SK-N-SH treated with all-trans-retinoic acid at 6 μM for 48 hours (cell line): ENCODE measurements around the gene NT5C3A.

Experiments used
- CSDC2 ChIP-seq: fragments of 250-450 bp; sonication (Bioruptor Pico); IDR thresholded peaks from 2 replicates; pipeline ENCODE4 v1.5.0; 2020; ENCODE audit warnings: mild to moderate bottlenecking, moderate library complexity
- ESRRG ChIP-seq: fragments of 250-450 bp; sonication (Bioruptor Pico); IDR thresholded peaks from 2 replicates; pipeline ENCODE4 v1.6.1; 2021; ENCODE audit warnings: mild to moderate bottlenecking
- RARB ChIP-seq: fragments of 250-450 bp; sonication (Bioruptor Pico); IDR thresholded peaks from 2 replicates; pipeline ENCODE4 v1.8.0; 2021; ENCODE audit warnings: mild to moderate bottlenecking, moderate library complexity
- ZC3H10 ChIP-seq: fragments of 250-450 bp; sonication (Bioruptor Pico); IDR thresholded peaks from 2 replicates; pipeline ENCODE4 v1.5.1; 2021; ENCODE audit warnings: mild to moderate bottlenecking, moderate library complexity
- ZNF565 ChIP-seq: fragments of 450-650 bp; formaldehyde crosslinking; conservative IDR thresholded peaks from 2 replicates; pipeline ENCODE4 v1.5.0; 2020; ENCODE audit warnings: low read depth, mild to moderate bottlenecking, moderate library complexity
- TF ChIP-seq, protein P1 (sequence below): fragments of 250-450 bp; sonication (Bioruptor Pico); IDR thresholded peaks from 2 replicates; pipeline ENCODE4 v1.5.1; 2020; ENCODE audit warnings: low read depth, mild to moderate bottlenecking, moderate library complexity

DNA sequence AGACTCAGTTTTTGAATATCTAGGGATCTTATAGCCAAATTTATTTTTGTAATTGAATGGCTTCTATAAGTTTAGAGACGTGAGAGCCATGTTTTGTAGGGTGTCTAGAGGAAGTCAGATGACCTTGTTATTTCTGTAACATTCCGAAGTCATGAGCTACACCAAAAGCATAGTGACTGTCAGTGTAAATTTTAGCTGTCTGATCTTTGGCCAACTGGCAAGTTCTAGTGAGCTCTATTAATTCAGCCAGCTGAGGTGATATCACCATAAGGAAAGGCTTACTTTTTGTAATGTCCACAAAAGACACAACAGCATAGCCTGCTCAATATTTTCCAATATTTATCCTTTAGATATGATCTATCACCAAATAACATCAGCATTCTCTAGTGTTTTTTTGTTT, 9.9 kb upstream of the NT5C3A start:
- TF ChIP-seq ZC3H10 (no peak), ESRRG (CRISPR knock-in tag) (no peak), RARB (CRISPR knock-in tag) (no peak), CSDC2 (CRISPR knock-in tag) (no peak), ZNF565 (CRISPR knock-in tag) (no peak)
- TF ChIP-seq, protein P1, sequence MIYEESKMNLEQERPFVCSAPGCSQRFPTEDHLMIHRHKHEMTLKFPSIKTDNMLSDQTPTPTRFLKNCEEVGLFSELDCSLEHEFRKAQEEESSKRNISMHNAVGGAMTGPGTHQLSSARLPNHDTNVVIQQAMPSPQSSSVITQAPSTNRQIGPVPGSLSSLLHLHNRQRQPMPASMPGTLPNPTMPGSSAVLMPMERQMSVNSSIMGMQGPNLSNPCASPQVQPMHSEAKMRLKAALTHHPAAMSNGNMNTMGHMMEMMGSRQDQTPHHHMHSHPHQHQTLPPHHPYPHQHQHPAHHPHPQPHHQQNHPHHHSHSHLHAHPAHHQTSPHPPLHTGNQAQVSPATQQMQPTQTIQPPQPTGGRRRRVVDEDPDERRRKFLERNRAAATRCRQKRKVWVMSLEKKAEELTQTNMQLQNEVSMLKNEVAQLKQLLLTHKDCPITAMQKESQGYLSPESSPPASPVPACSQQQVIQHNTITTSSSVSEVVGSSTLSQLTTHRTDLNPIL (CRISPR knock-in tag): no peak
